Midbrain (tissue), 1 donor: ENCODE data around the gene OR51V1.
"Not testable (repeated sequence)": the region's sequence is repeated elsewhere in the genome, so short reads cannot be mapped to it uniquely, and the experiment has no call there.

Experiments
- DNase-seq: peaks from one replicate; lab custom pipeline; 2025; lab: John Stamatoyannopoulos, UW

The OR51V1 gene

DNA sequence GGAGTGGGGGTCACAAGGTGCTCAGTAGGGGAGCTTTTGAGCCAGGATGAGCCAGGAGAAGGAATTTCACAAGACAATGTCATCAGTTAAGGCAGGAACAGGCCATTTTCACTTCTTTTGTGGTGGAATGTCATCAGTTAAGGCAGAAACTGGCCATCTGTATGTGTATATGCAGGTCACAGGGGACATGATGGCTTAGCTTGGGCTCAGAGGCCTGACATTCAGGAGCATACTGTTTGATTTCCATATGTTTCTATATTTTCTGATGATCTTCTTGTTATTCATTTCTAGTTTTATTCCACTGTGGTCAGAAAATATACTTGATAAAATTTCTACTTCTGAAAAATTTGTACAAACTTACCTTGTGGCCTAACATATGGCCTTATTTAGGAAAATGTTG, 34.6 kb downstream of the OR51V1 start:
- DNase-seq: not testable (repeated sequence)

DNA sequence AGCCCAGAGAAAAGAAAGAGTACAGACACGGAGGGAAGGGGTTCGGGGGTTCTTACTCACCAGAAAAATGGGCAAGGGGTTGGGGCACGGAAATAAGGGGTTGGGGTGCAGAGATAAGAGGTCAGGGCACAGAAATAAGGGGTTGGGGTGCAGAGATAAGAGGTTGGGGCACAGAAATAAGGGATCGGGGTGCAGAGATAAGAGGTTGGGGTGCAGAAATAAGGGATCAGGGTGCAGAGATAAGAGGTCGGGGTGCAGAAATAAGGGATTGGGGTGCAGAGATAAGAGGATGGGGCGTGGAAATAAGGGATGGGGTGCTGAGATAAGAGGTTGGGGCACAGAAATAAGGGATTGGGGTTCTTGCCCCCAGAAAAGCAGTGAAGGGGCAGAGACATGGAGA, 35.7 kb downstream of the OR51V1 start:
- DNase-seq: not testable (repeated sequence)

DNA sequence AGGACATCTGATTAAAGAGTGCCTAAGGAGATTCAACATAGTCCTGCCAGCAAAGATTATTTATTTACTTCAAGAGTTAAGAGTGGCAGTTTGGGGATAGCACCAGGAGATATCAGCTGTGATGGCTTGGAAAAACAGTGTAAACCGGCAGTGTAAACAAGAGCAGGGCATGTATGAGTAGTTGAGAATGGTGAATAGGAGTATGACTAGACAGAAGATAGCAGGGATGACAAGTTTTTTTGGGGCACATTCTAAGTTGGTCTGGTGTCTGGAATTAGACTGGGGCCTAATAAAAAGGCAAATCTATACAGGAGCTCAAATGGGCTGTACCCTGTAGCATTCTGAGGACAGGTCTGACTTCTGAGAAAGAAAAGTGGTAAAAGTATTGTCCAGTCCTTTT, 39.4 kb downstream of the OR51V1 start:
- not testable (repeated sequence) for DNase-seq

DNA sequence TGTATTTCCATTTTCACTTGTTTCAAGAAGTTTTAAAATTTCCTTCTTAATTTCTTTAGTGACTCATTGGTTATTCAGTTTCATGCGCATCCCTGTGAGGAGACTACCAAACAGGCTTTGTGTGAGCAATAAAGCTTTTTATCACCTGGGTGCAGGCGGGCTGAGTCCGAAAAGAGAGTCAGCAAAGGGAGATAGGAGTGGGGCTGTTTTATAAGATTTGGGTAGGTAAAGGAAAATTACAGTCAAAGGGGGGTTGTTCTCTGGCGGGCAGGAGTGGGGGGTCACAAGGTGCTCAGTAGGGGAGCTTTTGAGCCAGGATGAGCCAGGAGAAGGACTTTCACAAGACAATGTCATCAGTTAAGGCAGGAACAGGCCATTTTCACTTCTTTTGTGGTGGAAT, 40.3 kb downstream of the OR51V1 start:
- DNase-seq: not testable (repeated sequence)

DNA sequence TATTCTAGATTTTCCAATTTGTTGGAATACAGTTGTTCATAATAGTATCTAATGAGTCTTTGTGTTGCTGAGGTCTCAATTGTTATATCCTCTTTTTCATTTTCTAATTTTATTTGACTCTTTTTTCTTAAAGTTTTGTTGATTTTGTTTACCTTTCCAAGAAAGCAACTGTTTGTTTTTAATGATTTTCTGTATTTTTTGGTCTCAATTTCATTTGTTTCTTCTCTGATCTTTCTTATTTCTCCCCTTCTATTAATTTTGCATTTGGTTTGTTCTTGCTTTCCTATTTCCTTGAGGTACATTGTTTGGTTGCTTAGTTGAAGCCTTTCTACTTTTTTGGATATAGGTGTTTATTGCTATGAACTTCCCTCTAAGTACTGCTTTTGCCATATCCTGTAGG, 40.7 kb downstream of the OR51V1 start:
- no peak for DNase-seq

DNA sequence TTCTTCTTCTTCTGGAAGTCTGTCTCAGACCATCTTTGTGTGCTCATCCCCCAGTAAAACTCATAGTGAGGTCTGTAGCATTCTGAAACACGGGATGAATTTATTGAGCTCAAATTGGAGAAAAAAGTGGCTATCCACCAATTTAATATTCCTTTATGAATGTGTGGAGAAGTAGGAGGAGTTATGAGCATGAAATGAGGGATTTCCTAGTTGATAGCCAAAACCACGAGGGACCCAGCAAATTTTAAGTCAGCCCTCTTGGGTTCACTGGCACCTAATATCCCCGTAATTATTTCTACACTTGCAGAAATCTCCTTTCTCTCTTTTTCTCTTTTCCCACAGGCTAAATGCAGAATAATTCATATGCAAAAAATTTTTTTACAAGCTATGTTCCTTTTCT, 45.8 kb downstream of the OR51V1 start, which contains the start of gene OR52A1:
OR52A1 (minus strand) TSS at position 101 of the 400 bp plus-strand sequence. CDS start 2,388 bp downstream, outside the sequence.
- DNase-seq: no peak

DNA sequence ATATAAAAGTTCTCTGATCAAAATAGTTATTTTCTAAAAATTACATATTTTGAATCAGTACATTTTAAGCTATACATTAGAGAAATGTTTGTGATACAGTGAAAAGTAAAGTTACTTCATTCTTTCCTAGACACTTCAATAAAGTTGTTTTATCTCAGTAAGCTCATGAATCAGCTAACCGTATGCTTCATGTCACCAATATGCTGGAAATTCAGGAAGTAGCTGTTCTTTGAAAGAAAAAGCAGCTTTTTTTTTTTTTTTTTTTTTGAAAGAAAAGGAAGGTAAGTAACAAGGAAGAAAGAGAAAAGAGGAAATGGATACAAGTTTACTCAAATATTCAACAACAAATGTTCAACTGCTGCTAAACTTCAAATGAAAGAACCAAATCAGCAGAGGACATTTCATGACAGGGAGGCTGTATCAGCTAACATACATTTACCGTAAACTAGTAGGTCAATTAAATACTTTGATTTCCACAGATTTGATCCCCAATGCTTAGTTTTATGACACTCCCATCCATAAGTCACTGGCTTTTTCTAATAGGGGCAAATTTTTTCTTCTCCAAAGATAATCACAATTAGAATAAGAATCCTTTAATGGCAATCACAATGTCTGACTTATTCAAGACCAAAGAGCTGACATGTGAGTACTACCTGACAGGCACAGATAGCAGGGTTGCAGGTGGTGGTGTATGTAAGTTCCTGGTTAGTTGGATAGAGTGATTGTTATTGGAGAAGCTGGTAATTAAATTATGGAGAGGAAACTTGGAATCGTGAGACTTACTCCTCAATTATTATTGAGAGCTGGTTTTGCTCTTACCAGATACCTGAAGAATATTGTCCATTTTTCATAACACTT, 46.7 kb downstream of the OR51V1 start:
- DNase-seq: no peak

DNA sequence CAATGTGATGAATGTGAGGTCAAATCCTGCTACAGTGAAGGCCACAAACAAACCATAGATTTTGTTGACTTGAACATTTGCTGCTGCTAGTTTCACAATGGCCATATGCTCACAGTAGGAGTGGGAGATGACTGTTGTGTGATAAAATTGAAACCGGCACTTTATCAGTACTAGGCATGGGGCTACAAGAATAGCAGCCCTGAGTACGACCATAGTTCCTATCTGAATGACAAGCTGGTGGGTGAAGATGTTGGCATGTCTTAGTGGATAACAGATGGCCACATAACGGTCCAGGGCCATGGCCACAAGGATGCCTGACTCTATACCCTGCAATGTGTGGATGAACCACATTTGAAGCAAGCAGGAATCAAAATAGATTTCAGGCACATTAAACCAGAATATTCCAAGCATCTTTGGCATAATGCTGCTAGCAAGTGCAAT, 48.7 kb downstream of the OR51V1 start:
- DNase-seq: no peak
